ENCODE data around the gene ARHGEF28. TPM values are rescaled to one million over a fixed set of nuclear protein-coding genes. Genes with fewer than 3 reads are reported as not detected.

The ARHGEF28 gene, protein sequence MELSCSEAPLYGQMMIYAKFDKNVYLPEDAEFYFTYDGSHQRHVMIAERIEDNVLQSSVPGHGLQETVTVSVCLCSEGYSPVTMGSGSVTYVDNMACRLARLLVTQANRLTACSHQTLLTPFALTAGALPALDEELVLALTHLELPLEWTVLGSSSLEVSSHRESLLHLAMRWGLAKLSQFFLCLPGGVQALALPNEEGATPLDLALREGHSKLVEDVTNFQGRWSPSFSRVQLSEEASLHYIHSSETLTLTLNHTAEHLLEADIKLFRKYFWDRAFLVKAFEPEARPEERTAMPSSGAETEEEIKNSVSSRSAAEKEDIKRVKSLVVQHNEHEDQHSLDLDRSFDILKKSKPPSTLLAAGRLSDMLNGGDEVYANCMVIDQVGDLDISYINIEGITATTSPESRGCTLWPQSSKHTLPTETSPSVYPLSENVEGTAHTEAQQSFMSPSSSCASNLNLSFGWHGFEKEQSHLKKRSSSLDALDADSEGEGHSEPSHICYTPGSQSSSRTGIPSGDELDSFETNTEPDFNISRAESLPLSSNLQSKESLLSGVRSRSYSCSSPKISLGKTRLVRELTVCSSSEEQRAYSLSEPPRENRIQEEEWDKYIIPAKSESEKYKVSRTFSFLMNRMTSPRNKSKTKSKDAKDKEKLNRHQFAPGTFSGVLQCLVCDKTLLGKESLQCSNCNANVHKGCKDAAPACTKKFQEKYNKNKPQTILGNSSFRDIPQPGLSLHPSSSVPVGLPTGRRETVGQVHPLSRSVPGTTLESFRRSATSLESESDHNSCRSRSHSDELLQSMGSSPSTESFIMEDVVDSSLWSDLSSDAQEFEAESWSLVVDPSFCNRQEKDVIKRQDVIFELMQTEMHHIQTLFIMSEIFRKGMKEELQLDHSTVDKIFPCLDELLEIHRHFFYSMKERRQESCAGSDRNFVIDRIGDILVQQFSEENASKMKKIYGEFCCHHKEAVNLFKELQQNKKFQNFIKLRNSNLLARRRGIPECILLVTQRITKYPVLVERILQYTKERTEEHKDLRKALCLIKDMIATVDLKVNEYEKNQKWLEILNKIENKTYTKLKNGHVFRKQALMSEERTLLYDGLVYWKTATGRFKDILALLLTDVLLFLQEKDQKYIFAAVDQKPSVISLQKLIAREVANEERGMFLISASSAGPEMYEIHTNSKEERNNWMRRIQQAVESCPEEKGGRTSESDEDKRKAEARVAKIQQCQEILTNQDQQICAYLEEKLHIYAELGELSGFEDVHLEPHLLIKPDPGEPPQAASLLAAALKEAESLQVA (N-terminal part only)
- total RNA-seq = 7.3 TPM
- 7.4 TPM for polyA plus RNA-seq
- long read RNA-seq, donor 1 = 0 reads
- long read RNA-seq, donor 2 = 0 reads
- long read RNA-seq, donor 3 = 0 reads
- long read RNA-seq, donor 4 = 0 reads
- long read RNA-seq, donor 5 = 0 reads
- long read RNA-seq, donor 6 = 0 reads
- long read RNA-seq, donor 7 = 0 reads
- long read RNA-seq, donor 8 = 0 reads
- long read RNA-seq, donor 9 = 0 reads
- long read RNA-seq, donor 10 = 0 reads

DNA sequence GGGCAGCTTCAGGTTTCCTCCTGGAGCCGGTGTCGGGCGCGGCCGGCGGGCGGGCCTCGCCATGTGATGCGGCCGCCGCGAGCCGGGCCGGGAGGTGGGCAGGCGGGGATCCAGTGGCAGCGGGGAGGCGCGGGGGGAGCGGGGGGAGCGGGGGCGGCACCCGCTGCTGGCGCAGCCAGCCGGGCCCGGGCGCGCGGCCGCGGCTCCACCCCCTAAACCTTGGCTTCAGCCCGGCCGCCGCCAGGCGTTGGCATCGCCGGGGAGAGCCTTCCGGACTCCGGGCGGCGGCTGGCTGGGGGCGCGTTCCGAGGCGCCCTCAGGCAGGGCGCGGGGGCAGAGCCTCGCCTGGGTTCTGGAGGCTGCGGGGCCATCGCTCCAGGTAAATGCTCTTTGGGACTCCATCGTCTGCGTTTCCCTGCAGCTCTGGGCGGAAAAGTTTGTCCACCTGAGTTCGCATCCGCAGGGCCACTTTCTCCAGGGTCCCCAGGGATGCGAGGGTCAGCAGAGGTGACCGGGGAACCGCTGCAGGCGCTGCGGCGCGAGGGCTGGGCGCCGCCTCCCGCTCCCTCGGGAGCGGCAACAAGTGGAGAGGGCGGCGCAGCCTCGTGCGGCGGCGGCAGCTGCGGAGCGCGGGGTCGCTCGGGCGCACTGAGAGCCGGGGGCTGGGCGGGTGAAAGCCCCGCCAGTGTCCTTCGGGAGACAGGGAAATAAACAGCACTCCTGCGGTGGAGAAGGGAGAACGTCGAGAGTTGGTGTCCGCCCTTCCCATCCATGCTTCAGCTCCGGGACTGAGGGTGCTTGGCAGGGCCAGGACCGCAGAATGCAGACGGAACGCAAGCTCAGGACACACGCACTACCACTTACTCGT, at the start of gene ARHGEF28:
Gene ARHGEF28 (plus strand): TSS at position 253 of the 868 bp plus-strand sequence. CDS start 58,656 bp downstream, outside the sequence.
- H3K27ac ChIP-seq (ENCODE audit: low read depth in 1 of 2, low read length in 1 of 2) = peak within 1 kb of the TSS in 1 of 2 donors; percentile 18
- peak in 1 of 9 donors; percentile 5 for DNase-seq (ENCODE audit: low read depth in 6 of 9, low spot score in 9 of 9)

DNA sequence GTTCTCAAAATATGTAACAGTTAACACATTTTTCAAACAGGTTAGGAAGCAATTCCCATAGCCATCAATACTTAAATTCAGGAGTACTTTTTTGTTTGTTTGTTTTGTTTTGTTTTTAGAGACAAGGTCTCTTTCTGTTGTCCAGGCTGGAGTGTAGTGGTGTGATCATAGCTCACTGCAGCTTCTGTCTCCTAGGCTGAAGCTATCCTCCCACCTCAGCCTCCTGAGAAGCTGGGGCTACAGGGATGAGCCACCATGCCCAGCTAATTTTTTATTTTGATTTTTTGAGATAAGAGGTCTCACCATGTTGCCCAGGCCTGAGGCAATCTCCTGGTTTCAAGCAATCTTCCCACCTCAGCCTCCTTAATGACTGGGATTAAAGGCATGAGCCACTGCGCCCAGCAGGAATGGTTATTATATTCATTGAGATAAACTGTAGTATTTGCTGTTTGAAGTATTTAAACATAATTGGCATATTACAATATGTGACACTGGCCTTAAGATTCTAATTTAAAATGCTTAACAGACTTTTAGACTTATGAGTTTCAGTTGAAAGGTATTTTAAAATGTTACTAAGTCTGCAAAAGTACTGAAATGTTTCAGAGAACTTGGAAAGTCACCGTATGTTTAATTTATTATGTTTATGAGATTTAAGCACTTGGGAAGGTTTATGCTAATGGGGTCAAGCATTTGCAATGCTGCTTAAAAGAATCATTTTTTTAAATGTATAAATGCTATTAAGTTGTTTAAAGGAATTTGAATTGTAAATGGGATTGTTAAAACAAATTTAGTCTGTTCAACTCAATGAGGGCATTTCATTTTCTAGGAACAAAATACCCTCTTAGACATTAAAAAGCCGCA, 43.5 kb upstream of the ARHGEF28 start:
- WGBS = 83% methylated on average over 3 of the region's 3 CpGs
- no peak overlapping the region for H3K4me3 ChIP-seq (ENCODE audit: low read length in 2 of 2)

More for the DNA sequence above, at the start of gene ARHGEF28:
- WGBS = 3% methylated on average over 92 of the region's 92 CpGs
- Histone ChIP-seq H3K27me3 (ENCODE audit: control insufficient read depth in 2 of 2, insufficient read depth in 1 of 2, low read length in 1 of 2) (peaks cover 31 to 68% of the 10 kb centered on the region in 2 donors), H3K4me3 (ENCODE audit: low read length in 2 of 2) (peak within 1 kb of the TSS in 1 of 2 donors; percentile 49), H3K4me1 (ENCODE audit: control insufficient read depth in 2 of 2, insufficient read depth in 2 of 2, low read length in 2 of 2) (peaks cover 0 to 4% of the 10 kb centered on the region in 2 donors), H3K36me3 (ENCODE audit: control insufficient read depth in 2 of 2, insufficient read depth in 2 of 2, low read length in 1 of 2) (no peaks in the 10 kb centered on the region), H3K9me3 (ENCODE audit: control insufficient read depth in 2 of 2, insufficient read depth in 1 of 2, low read length in 1 of 2) (no peaks in the 10 kb centered on the region)

DNA sequence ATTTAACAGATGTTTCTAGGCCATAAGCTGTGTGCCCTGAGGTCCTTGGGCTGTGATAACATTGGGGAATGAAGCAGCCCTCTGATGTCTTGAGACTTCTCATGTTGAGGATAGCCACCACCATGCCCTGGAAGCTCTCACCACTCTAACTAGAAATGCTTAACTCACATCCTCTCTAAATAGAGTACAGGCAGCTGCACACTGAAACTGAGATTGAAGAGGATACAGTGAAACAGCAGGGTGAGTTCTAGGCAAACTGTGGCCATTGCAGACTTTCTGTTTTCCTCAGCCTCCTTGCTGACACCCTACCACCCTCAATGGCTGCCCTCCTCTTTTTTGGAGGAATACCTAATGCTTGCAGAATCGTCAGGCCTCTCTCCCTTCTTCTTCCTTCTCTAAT, 38.1 kb upstream of the ARHGEF28 start:
- DNase-seq (ENCODE audit: low read depth in 6 of 9, low spot score in 9 of 9) = no peak
- Histone ChIP-seq H3K27ac (ENCODE audit: low read depth in 1 of 2, low read length in 1 of 2) (no peak overlapping the region), H3K36me3 (ENCODE audit: control insufficient read depth in 2 of 2, insufficient read depth in 2 of 2, low read length in 1 of 2) (no peaks in the 10 kb centered on the region), H3K27me3 (ENCODE audit: control insufficient read depth in 2 of 2, insufficient read depth in 1 of 2, low read length in 1 of 2) (no peaks in the 10 kb centered on the region), H3K9me3 (ENCODE audit: control insufficient read depth in 2 of 2, insufficient read depth in 1 of 2, low read length in 1 of 2) (no peaks in the 10 kb centered on the region), H3K4me1 (ENCODE audit: control insufficient read depth in 2 of 2, insufficient read depth in 2 of 2, low read length in 2 of 2) (no peaks in the 10 kb centered on the region), H3K4me3 (ENCODE audit: low read length in 2 of 2) (no peak overlapping the region)
- 77% methylated on average over 1 of the region's 1 CpG for WGBS

More for the DNA sequence above, 43.5 kb upstream of the ARHGEF28 start:
- Histone ChIP-seq H3K4me1 (ENCODE audit: control insufficient read depth in 2 of 2, insufficient read depth in 2 of 2, low read length in 2 of 2) (no peaks in the 10 kb centered on the region), H3K36me3 (ENCODE audit: control insufficient read depth in 2 of 2, insufficient read depth in 2 of 2, low read length in 1 of 2) (peaks cover 3 to 26% of the 10 kb centered on the region in 2 donors), H3K9me3 (ENCODE audit: control insufficient read depth in 2 of 2, insufficient read depth in 1 of 2, low read length in 1 of 2) (no peaks in the 10 kb centered on the region), H3K27me3 (ENCODE audit: control insufficient read depth in 2 of 2, insufficient read depth in 1 of 2, low read length in 1 of 2) (no peaks in the 10 kb centered on the region), H3K27ac (ENCODE audit: low read depth in 1 of 2, low read length in 1 of 2) (no peak overlapping the region)
- no peak for DNase-seq (ENCODE audit: low read depth in 6 of 9, low spot score in 9 of 9)

DNA sequence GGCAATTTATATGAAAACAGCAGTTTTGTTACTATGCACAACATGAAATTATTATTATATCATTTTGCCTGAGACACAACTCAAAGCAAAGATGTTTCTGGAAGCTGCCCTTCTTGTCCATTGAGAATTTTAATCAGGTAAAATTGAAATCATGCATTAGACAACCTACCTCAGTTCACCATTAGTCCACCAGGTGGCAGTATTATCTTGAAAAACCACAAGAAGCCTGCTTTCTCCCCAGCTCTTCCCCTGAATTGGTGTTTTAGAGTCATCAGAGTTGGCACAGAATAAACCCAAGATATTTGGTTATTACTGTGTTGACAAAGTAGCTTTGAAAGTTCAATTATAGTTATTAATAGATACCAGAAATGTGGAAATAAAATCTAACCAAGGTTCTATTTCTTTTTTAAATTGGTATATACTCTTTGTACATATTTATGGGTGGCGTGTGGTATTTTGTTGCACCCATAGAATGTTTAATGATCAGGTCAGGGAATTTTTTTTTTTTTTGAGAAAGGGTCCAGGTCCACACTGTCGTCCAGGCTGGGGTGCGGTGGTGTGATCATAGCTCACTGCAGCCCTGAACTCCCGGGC, 34.8 kb upstream of the ARHGEF28 start:
- peak; percentile 21 to 82 (median 61) for DNase-seq (ENCODE audit: low read depth in 6 of 9, low spot score in 9 of 9)
- Histone ChIP-seq H3K4me3 (ENCODE audit: low read length in 2 of 2) (no peak overlapping the region), H3K9me3 (ENCODE audit: control insufficient read depth in 2 of 2, insufficient read depth in 1 of 2, low read length in 1 of 2) (no peaks in the 10 kb centered on the region), H3K27ac (ENCODE audit: low read depth in 1 of 2, low read length in 1 of 2) (no peak overlapping the region), H3K27me3 (ENCODE audit: control insufficient read depth in 2 of 2, insufficient read depth in 1 of 2, low read length in 1 of 2) (no peaks in the 10 kb centered on the region), H3K4me1 (ENCODE audit: control insufficient read depth in 2 of 2, insufficient read depth in 2 of 2, low read length in 2 of 2) (no peaks in the 10 kb centered on the region), H3K36me3 (ENCODE audit: control insufficient read depth in 2 of 2, insufficient read depth in 2 of 2, low read length in 1 of 2) (no peaks in the 10 kb centered on the region)
- 70% methylated on average over 4 of the region's 4 CpGs for WGBS

DNA sequence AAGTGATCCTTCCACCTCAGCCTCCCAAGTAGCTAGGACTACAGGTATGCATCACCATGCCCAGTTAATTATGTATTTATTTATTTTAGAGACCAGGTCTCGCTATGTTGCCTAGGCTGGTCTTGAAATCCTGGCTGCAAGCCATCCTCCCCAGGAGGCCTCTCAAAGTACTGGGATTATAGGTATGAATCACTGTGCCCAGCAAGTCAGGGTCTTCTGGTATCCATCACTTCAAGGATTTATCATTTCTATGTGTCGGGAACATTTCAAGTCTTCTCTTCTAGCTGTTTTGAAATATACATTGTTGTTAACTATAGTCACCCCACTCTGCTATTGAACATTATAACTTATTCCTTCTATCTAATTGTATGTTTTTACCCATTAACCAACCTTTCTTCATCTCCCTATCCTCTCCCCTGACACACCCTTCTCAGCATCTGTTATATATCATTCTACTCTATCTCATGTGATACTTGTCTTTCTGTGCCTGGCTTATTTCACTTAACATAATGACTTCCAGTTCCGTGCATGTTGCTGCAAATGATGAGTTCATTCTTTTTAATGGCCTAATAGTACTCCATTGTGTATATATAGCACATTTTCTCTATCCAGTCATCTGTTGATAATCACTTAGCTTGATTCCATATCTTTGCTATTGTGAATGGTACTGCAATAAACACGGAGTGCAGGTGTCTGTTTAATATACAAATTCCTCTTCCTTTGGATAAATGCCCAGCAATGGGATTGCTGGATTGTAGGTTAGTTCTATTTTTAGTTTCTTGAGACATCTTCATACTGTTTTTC, 34.1 kb upstream of the ARHGEF28 start:
- H3K36me3 ChIP-seq (ENCODE audit: control insufficient read depth in 2 of 2, insufficient read depth in 2 of 2, low read length in 1 of 2) = no peaks in the 10 kb centered on the region
- DNase-seq (ENCODE audit: low read depth in 6 of 9, low spot score in 9 of 9) = no peak
- no peak overlapping the region for H3K27ac ChIP-seq (ENCODE audit: low read depth in 1 of 2, low read length in 1 of 2)
- H3K4me3 ChIP-seq (ENCODE audit: low read length in 2 of 2) = no peak overlapping the region
- H3K9me3 ChIP-seq (ENCODE audit: control insufficient read depth in 2 of 2, insufficient read depth in 1 of 2, low read length in 1 of 2) = no peaks in the 10 kb centered on the region
- H3K4me1 ChIP-seq (ENCODE audit: control insufficient read depth in 2 of 2, insufficient read depth in 2 of 2, low read length in 2 of 2) = no peaks in the 10 kb centered on the region
- WGBS = 73% methylated on average over 4 of the region's 4 CpGs
- no peaks in the 10 kb centered on the region for H3K27me3 ChIP-seq (ENCODE audit: control insufficient read depth in 2 of 2, insufficient read depth in 1 of 2, low read length in 1 of 2)

DNA sequence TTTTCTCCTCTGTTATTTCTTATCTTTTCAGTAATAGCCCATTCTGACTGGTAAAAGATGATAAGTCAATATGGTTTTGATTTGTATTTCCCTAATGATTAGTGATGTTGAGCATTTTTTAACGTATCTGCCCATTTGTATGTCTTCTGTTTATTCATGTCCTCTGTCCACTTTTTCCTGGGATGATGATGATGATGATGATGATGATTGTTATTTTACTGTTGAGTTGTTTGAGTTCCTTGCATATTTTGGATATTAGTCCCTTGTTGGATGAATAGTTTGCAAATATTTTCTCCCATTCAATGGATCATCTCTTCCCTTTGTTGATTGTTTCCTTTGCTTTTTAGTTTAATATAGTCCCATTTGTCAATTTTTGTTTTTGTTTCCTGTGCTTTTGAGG, 33.4 kb upstream of the ARHGEF28 start:
- H3K27ac ChIP-seq (ENCODE audit: low read depth in 1 of 2, low read length in 1 of 2) = no peak overlapping the region
- no peak overlapping the region for H3K4me3 ChIP-seq (ENCODE audit: low read length in 2 of 2)
- no peaks in the 10 kb centered on the region for H3K27me3 ChIP-seq (ENCODE audit: control insufficient read depth in 2 of 2, insufficient read depth in 1 of 2, low read length in 1 of 2)
- no peaks in the 10 kb centered on the region for H3K9me3 ChIP-seq (ENCODE audit: control insufficient read depth in 2 of 2, insufficient read depth in 1 of 2, low read length in 1 of 2)
- H3K36me3 ChIP-seq (ENCODE audit: control insufficient read depth in 2 of 2, insufficient read depth in 2 of 2, low read length in 1 of 2) = no peaks in the 10 kb centered on the region
- 94% methylated on average over 1 of the region's 1 CpG for WGBS
- H3K4me1 ChIP-seq (ENCODE audit: control insufficient read depth in 2 of 2, insufficient read depth in 2 of 2, low read length in 2 of 2) = no peaks in the 10 kb centered on the region
- no peak for DNase-seq (ENCODE audit: low read depth in 6 of 9, low spot score in 9 of 9)
